IPS-18c (cell line): ENCODE measurements around the gene EWSR1.
A peak's percentile ranks its signal among the peaks of the same experiment; 100 is the strongest.

ENCODE experiments used
- H3K4me3 ChIP-seq: 2 replicates; pipeline ENCODE4 v1.7.0; 2013; ENCODE audit warnings: low read depth, mild to moderate bottlenecking, low read length, moderate library complexity; ENCODE audit not compliant: insufficient read depth
- H3K9me3 ChIP-seq: one replicate; pipeline ENCODE4 v1.6.1; 2013; ENCODE audit warnings: mild to moderate bottlenecking, low read length, moderate library complexity; ENCODE audit not compliant: control insufficient read depth, insufficient read depth

Gene EWSR1

DNA sequence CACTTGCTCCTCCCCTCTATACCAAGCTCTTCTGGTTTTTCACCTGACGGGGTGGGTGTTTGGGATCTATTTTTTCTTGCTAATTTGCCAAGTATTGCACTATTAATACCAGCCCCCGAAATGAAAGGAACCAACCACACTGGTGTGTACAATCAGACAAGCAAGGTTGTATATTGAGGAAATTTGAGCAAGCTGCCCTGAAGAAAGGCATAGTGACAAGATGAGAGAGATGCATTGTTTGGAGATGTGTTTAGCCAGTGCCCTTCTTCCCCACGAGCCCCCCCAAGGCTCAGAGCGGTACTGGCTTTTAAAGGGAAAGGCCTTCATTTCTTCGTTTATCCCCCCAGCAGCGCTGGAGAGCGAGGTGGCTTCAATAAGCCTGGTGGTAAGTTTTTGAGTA lies 23.1 kb downstream of the EWSR1 start:
- Histone ChIP-seq H3K9me3 (no peaks in the 10 kb centered on the region), H3K4me3 (no peak overlapping the region)

DNA sequence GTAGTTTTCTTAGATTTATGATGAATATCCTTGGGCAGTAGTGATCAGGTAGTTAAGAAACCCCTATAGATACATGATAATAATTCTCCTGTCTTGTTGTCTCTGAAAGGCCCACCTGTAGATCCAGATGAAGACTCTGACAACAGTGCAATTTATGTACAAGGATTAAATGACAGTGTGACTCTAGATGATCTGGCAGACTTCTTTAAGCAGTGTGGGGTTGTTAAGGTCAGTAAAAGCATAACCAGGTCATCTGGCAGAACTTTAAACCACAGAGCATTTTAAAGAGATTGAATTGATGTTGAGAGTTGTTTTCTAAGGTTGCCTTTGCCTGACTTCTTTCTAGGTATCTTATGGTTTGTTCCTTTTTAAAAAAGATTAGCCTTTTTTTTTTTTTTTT lies 24.3 kb downstream of the EWSR1 start:
- Histone ChIP-seq H3K9me3 (no peaks in the 10 kb centered on the region), H3K4me3 (no peak overlapping the region)

GRCh38 chr22:29298641-29299040 lies 30.6 kb downstream of the EWSR1 start:
- no peak overlapping the region for H3K4me3 ChIP-seq
- H3K9me3 ChIP-seq: no peaks in the 10 kb centered on the region

DNA sequence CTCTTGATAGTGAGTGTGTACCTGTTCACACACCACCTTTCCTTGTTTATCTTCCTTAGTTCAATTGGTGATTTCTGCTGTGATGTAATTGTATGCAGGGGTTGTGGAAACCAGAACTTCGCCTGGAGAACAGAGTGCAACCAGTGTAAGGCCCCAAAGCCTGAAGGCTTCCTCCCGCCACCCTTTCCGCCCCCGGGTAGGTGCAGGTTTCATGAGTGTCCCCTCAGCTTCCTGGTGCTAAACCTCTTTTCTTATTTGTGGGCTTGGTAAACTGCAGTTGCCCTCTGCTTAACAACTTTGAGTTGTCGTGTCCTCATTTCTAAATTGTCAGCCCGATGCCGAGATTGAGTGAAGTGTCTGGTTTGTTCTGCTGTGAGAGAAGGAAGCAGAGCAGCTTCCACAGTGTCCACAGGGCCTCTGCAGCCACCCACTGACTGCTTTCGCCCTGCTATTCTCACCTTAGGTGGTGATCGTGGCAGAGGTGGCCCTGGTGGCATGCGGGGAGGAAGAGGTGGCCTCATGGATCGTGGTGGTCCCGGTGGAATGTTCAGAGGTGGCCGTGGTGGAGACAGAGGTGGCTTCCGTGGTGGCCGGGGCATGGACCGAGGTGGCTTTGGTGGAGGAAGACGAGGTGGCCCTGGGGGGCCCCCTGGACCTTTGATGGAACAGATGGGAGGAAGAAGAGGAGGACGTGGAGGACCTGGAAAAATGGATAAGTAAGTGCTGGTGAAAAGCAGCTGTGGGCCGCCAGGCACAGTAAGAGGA lies 31.2 kb downstream of the EWSR1 start:
- no peaks in the 10 kb centered on the region for H3K9me3 ChIP-seq
- H3K4me3 ChIP-seq: no peak overlapping the region

DNA sequence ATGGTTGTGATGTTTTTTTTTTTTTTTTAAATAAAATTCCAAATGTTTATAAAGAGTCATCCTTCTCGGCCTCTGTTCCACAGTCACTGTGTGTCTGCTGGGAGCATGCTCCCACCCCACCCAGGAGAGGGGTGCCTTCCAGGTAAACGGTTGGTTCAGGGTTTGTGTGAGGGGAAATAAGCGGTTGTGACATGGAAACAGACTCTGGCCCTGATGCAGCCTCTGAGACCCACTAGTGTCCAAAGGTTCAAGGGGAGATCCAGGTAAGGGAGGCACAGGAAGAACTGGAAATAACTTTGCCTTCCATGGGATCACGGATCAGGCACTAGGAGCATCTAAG lies 32.4 kb downstream of the EWSR1 start:
- H3K4me3 ChIP-seq: no peak overlapping the region
- no peaks in the 10 kb centered on the region for H3K9me3 ChIP-seq

DNA sequence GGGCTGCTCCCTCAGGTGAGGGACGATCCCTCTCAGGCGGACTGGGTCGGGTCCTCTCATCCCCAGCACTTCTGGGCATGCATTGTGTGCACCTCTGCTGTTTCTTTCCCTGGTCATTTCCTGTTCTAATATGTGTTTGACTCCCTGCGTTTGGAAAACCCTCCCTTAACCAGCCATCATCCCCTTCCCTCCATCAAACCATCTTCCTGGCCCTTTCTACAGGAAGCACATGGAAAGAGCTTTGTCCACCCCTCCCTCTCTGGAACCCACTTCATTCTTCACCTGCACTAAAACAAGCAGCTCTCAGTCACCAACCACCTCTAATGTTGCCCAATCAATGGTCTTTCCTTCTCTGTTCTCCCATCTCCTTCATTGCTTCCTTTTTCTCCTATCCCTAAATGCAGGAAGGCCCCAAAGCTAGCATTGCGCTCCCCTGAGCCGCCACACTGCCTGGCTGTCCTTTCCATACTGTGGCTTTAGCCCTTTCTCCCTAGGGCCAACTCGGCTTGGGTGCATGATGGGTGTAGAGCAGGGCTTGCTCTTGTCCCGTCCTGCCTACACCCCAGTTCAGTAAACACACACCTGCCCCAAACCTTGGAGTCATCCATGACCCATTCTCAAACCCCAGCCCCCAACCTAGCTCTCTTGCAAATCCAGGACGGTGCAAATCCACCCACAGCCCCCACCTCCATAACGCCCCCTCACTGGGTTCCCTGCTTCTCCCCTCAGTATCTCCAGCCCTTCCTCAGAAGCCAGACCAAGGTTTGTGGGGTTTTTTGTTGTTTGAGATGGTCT lies 32.9 kb downstream of the EWSR1 start:
- no peak overlapping the region for H3K4me3 ChIP-seq
- H3K9me3 ChIP-seq: no peaks in the 10 kb centered on the region

- H3K4me3 ChIP-seq: no peak overlapping the region
- H3K9me3 ChIP-seq: no peaks in the 10 kb centered on the region
These were observed 33.8 kb downstream of the EWSR1 start for GRCh38 chr22:29301716-29302401.

GRCh38 chr22:29302402-29302680 lies 34.3 kb downstream of the EWSR1 start:
- no peaks in the 10 kb centered on the region for H3K9me3 ChIP-seq
- no peak overlapping the region for H3K4me3 ChIP-seq

GRCh38 chr22:29302681-29303465 lies 34.8 kb downstream of the EWSR1 start:
- no peak overlapping the region for H3K4me3 ChIP-seq

DNA sequence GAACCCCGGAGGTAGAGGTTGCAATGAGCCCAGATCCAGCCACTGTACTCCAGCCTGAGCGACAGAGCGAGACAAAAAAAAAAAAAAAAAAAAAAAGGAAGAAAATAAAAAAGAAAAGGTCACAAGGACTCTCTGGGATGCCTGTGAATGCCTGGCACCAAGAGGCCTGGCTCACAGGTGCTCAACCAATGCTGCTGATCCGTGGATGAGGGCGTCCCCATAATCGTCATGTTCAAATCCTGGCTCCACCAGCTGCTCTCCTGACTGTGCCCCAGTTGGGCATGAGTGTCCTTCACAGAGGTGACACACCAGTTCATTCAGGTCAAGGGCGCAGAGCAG lies 37.7 kb downstream of the EWSR1 start:
- no peaks in the 10 kb centered on the region for H3K9me3 ChIP-seq
- H3K4me3 ChIP-seq: peak overlapping the region; percentile 77; the same call in 1 of the 2 replicates

More at GRCh38 chr22:29302681-29303465, 34.8 kb downstream of the EWSR1 start:
- no peaks in the 10 kb centered on the region for H3K9me3 ChIP-seq

- Histone ChIP-seq H3K9me3 (no peaks in the 10 kb centered on the region), H3K4me3 (peak within 1 kb of the TSS; percentile 77)
These were observed 38.2 kb downstream of the EWSR1 start, which contains the start of gene GAS2L1 for GRCh38 chr22:29306175-29306834. TSS of gene GAS2L1 (plus strand) at chr22:29306650. CDS start at chr22:29308106, 1,456 bp downstream.

- Histone ChIP-seq H3K4me3 (peak overlapping the region; percentile 77), H3K9me3 (no peaks in the 10 kb centered on the region)
These were observed 38.9 kb downstream of the EWSR1 start for GRCh38 chr22:29306835-29307595.

DNA sequence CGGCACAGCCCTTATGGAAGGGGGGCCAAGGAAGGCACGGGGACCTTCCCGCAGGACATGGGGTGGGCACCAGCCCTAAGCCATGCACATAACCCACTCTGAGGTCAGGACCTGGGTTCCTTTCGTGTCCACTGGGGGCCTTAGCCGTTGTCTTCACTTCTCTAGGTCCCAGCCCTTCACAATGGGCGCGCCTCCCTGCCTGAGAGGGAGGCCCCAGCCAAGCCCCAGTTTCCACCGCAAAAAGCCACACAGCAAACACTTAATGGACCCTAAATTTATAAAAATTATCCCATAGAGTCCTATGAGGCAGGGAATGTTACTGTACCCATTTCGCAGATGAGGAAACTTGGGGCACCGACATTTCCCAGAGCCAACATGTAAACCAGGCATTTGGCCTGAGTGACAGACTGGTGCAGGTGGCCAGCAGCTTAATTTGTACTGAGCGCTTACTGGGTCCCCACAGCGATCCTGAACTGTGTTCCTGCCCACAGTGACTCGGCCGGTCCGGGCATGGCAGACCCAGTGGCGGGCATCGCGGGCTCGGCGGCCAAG lies 39.6 kb downstream of the EWSR1 start:
- H3K9me3 ChIP-seq: no peaks in the 10 kb centered on the region
- peak overlapping the region; percentile 77 for H3K4me3 ChIP-seq

- 0 out of 2 replicates have a peak overlapping the region, but pooled peaks have one; percentile 9 for H3K4me3 ChIP-seq
- peaks cover under 1% of the 10 kb centered on the region for H3K9me3 ChIP-seq
These were observed 40.2 kb downstream of the EWSR1 start for GRCh38 chr22:29308148-29308790.

DNA sequence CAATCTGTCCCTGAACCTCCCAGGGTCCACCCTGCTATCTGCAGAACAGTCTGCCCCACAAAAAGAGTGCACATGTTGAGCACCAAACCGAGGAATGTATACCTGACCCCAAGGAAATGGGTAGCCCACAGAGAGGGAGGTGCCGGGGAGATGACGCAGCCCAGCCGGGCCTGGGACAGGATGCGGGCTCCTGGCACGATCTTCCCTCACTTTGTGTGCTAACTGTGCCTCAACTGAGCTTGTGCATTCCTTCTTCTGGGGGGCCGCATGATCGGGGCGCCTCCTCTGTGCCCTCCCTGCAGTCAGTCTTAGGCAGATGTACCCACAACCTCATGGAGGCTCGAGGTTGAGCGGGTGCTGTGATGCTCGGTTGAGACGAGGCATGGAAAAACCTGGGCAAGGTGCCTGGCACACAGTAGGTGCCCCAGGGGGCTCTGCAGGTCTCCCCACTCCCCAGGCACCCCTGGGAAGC lies 40.8 kb downstream of the EWSR1 start:
- Histone ChIP-seq H3K9me3 (peaks cover 2% of the 10 kb centered on the region), H3K4me3 (no peak overlapping the region)
